Measurements from ENCODE around the gene UQCRFS1.

GRCh38 chr19:29216021-29216420, 3.1 kb upstream of the UQCRFS1 start:
- TF ChIP-seq CTCF (IDR thresholded peaks at IDR 0.05) = no peak
- no peak for TF ChIP-seq POLR2A (IDR thresholded peaks at IDR 0.05)

Data from ovary (tissue), 3 donors.